GM20000 (cell line): ENCODE data around the gene PSMB2.

ENCODE experiments used
- DNase-seq: peaks from one replicate; pipeline ENCODE4 v3.0.0; 2012; ENCODE audit warnings: low spot score
- TF ChIP-seq, protein P1 (sequence below): IDR thresholded peaks from 2 replicates; pipeline ENCODE4 v1.5.1; 2012; ENCODE audit warnings: mild to moderate bottlenecking, control low read depth; ENCODE audit errors: extremely low read depth, missing control alignments

The PSMB2 gene

GRCh38 chr1:35646043-35646442 is 4.7 kb upstream of the PSMB2 start:
- no peak for DNase-seq
- TF ChIP-seq, protein P1, sequence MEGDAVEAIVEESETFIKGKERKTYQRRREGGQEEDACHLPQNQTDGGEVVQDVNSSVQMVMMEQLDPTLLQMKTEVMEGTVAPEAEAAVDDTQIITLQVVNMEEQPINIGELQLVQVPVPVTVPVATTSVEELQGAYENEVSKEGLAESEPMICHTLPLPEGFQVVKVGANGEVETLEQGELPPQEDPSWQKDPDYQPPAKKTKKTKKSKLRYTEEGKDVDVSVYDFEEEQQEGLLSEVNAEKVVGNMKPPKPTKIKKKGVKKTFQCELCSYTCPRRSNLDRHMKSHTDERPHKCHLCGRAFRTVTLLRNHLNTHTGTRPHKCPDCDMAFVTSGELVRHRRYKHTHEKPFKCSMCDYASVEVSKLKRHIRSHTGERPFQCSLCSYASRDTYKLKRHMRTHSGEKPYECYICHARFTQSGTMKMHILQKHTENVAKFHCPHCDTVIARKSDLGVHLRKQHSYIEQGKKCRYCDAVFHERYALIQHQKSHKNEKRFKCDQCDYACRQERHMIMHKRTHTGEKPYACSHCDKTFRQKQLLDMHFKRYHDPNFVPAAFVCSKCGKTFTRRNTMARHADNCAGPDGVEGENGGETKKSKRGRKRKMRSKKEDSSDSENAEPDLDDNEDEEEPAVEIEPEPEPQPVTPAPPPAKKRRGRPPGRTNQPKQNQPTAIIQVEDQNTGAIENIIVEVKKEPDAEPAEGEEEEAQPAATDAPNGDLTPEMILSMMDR, result no peak

DNA sequence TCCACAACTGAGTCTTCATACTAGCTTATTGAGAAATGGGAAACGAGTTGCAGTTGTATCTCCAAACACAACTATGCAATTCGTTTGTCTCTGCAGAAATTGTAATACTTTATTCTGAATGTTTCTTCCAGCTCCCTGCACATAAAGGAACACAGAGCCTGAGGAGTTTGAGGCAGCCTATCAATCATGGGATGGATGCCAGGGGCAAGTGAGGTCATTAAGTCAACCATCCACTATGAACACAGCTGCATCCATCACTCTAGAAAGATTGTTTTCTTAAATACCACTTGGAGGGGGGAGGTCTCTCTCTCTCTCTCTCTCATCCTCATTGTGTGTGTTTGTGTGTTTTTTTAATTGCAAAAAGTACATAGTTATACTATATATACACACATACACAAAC is 2.9 kb upstream of the PSMB2 start:
- DNase-seq, result no peak

GRCh38 chr1:35642471-35642955 is 1.2 kb upstream of the PSMB2 start:
- TF ChIP-seq, protein P1, result no peak
- DNase-seq, result no peak

More for the DNA sequence above, 2.9 kb upstream of the PSMB2 start:
- TF ChIP-seq, protein P1, result no peak

- TF ChIP-seq, protein P1, result no peak
- no peak for DNase-seq
Observed at GRCh38 chr1:35640380-35641232, 720 bp downstream of the PSMB2 start.

DNA sequence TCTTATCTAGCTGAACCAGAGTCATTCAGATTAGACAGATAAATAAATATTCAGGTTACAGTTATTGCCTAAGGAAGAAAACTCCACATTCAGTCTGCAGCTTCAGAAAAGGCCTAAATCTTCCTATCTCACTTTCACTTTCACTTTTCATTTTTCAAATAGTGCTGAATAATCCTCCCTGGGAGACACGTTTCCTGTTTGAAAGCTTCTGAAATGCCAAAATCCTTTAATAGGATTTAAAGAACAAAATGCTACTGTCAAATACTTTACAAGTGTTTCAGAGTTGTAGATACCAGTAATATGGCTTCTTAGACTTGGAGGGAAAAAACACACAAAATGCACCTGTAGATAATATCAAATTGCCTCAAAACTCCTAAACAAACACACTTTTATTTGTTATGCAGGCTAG is 3.9 kb downstream of the PSMB2 start:
- TF ChIP-seq, protein P1, result no peak
- peak; percentile 34 for DNase-seq

DNA sequence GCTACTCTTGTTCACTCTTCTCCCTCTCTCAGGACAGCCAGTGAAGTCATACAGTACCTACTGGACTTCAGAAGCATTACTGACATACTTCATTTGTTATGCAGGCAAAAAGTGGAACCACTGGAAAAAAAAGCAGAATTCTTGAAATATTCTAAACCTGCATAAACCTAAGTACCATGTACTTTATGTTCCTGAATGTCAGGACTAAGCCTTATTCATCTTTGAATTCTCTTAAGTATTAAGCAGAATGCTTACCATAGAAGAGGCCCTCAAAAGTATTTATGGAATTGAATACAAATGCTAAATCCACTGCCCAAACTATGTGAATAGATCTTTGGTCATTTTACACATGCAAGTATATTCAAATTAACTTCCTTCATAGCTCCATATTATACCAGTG is 7.8 kb downstream of the PSMB2 start:
- DNase-seq, result no peak
- TF ChIP-seq, protein P1, result no peak

DNA sequence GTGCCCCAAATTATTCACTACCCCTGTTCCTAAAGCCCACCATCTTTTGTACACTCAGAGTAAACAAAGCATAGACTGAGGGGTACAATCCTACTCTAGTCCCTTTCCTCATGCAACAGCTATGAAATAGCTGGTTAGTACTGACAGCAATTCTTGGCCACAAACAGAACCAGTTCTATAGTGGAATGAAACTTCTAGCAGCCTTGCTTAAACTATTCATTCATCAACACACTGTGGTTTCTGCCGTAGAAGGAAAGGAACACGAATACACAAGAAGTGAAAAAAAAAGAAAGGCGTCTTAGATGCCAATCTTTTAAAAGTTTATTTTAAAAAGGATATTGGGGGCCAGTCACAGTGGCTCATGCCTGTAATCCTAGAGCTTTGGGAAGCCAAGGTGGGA is 9.9 kb downstream of the PSMB2 start:
- TF ChIP-seq, protein P1, result no peak

More for the DNA sequence above, 9.9 kb downstream of the PSMB2 start:
- no peak for DNase-seq
